SU-DHL-6 (cell line): ENCODE results near the gene MRPL34.

Source experiments
- EZH2phosphoT487 ChIP-seq: fragments of 200-600 bp; sonication (generic), shearing (Covaris generic); conservative IDR thresholded peaks from 2 replicates; pipeline ENCODE4 v1.6.1; 2018; ENCODE audit warnings: mild to moderate bottlenecking, antibody characterized with exemption, low read length, moderate library complexity, mixed read lengths
- TF ChIP-seq, protein P1 (sequence below): fragments of 200-600 bp; sonication (generic); IDR thresholded peaks from one replicate; pipeline ENCODE4 v1.5.1; 2017; ENCODE audit warnings: antibody characterized with exemption, mild to moderate bottlenecking, low read length, moderate library complexity; ENCODE audit not compliant: insufficient read depth, poor library complexity, severe bottlenecking

DNA sequence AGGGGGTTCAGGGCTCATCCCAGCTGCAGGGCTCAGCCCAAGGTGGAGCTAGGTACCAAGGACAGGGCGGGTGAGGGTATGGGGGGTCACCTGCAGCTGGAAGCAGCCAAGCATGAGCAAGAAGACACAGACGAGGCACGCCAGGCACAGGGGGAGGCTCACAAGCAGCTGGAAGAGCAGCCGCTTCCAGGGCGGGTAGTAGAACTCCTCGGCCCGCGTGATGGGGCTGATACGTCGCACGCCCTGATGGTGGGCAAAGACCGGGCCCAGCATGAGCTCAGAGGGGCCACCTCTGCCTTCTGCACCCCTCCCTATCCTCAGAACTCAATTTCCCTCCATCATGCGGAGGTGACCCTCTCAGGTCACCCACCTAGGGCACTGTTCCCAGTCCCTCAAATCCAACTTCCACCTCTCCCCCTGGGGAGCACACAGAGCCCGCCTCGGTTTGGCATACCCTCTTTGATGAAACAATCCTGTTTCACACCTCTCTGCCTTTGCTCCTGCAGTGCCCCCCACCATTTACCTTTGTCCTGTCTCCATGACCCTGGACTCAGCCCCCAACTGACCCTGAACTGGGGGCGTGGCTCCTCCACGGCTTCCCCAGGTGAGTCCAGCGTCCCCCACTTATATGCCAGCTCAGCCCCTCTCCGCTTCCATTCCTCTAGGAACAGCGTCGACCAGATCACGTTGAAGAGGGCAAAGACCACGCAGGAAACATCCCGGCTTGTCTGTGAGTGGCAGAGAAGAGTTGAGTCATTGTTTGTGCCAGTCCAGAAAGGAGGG, 24.8 kb downstream of the MRPL34 start:
- TF ChIP-seq, protein P1, sequence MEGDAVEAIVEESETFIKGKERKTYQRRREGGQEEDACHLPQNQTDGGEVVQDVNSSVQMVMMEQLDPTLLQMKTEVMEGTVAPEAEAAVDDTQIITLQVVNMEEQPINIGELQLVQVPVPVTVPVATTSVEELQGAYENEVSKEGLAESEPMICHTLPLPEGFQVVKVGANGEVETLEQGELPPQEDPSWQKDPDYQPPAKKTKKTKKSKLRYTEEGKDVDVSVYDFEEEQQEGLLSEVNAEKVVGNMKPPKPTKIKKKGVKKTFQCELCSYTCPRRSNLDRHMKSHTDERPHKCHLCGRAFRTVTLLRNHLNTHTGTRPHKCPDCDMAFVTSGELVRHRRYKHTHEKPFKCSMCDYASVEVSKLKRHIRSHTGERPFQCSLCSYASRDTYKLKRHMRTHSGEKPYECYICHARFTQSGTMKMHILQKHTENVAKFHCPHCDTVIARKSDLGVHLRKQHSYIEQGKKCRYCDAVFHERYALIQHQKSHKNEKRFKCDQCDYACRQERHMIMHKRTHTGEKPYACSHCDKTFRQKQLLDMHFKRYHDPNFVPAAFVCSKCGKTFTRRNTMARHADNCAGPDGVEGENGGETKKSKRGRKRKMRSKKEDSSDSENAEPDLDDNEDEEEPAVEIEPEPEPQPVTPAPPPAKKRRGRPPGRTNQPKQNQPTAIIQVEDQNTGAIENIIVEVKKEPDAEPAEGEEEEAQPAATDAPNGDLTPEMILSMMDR: no peak
- TF ChIP-seq EZH2phosphoT487: no peak
